OCI-LY3 (cell line): ENCODE data around the gene ZNF280A.

Experiments
- H2AFZ ChIP-seq: fragments of 200-600, 300-600 bp; shearing (Covaris generic); 2 replicates; pipeline ENCODE4 v1.6.0; 2014; ENCODE audit warnings: antibody characterized with exemption, low read depth, low read length
- H3K27ac ChIP-seq: fragments of 200-600, 300-600 bp; sonication (generic); 2 replicates; pipeline ENCODE4 v1.5.1; 2014; ENCODE audit warnings: mild to moderate bottlenecking, low read length, moderate library complexity, mixed read lengths
- H3K27me3 ChIP-seq: fragments of 200-600, 300-600 bp; sonication (generic); 2 replicates; pipeline ENCODE4 v1.6.1; 2014; ENCODE audit warnings: low read depth, low read length, mixed read lengths
- H3K36me3 ChIP-seq: fragments of 200-600, 300-600 bp; sonication (generic); replicated peaks from 2 replicates; pipeline ENCODE3; 2014; ENCODE audit warnings: low read depth, low read length, mixed read lengths
- H3K4me1 ChIP-seq: fragments of 300-600, 200-600 bp; sonication (generic); 2 replicates; pipeline ENCODE4 v1.6.1; 2014; ENCODE audit warnings: low read length, mixed read lengths
- H3K4me2 ChIP-seq: fragments of 200-600, 300-600 bp; sonication (generic); 2 replicates; pipeline ENCODE4 v1.6.1; 2014; ENCODE audit warnings: low read length, mixed read lengths
- H3K4me3 ChIP-seq: fragments of 300-600, 200-600 bp; sonication (generic); 2 replicates; pipeline ENCODE4 v1.5.1; 2014; ENCODE audit warnings: antibody characterized with exemption, mild to moderate bottlenecking, low read length, moderate library complexity
- H3K79me2 ChIP-seq: fragments of 300-600, 200-600 bp; shearing (Covaris generic); 2 replicates; pipeline ENCODE4 v1.6.1; 2014; ENCODE audit warnings: mild to moderate bottlenecking, low read length, mixed read lengths
- H3K9ac ChIP-seq: fragments of 300-600, 200-600 bp; shearing (Covaris generic); 2 replicates; pipeline ENCODE4 v1.6.0; 2014; ENCODE audit warnings: mild to moderate bottlenecking, low read length, moderate library complexity
- H3K9me3 ChIP-seq: fragments of 200-600, 300-600 bp; shearing (Covaris generic); 2 replicates; pipeline ENCODE4 v1.6.1; 2014; ENCODE audit warnings: low read length, mixed read lengths; ENCODE audit not compliant: insufficient read depth
- H4K20me1 ChIP-seq: fragments of 200-600, 300-600 bp; sonication (generic); 2 replicates; pipeline ENCODE4 v1.6.1; 2016; ENCODE audit warnings: low read length, mixed read lengths; ENCODE audit not compliant: insufficient read depth
- EZH2phosphoT487 ChIP-seq: fragments of 200-600 bp; shearing (Covaris generic); IDR thresholded peaks from 2 replicates; pipeline ENCODE4 v1.6.1; 2018; ENCODE audit warnings: antibody characterized with exemption, mixed run types, low read depth
- TF ChIP-seq, protein P1 (sequence below): fragments of 200-600, 300-600 bp; sonication (generic); IDR thresholded peaks from 2 replicates; pipeline ENCODE4 v1.5.1; 2014; ENCODE audit warnings: antibody characterized with exemption, low read length, low read depth

The ZNF280A gene

GRCh38 chr22:22467112-22467511, 53.0 kb downstream of the ZNF280A start:
- Histone ChIP-seq H3K27ac (no peak overlapping the region), H2AFZ (no peak overlapping the region), H4K20me1 (no peaks in the 10 kb centered on the region), H3K9ac (no peak overlapping the region), H3K79me2 (no peaks in the 10 kb centered on the region), H3K9me3 (no peaks in the 10 kb centered on the region), H3K4me3 (no peak overlapping the region), H3K4me2 (no peak overlapping the region), H3K36me3 (no peaks in the 10 kb centered on the region), H3K4me1 (peaks cover 9% of the 10 kb centered on the region; the same call in 1 of the 2 replicates), H3K27me3 (peaks cover 21% of the 10 kb centered on the region)
- TF ChIP-seq, protein P1, sequence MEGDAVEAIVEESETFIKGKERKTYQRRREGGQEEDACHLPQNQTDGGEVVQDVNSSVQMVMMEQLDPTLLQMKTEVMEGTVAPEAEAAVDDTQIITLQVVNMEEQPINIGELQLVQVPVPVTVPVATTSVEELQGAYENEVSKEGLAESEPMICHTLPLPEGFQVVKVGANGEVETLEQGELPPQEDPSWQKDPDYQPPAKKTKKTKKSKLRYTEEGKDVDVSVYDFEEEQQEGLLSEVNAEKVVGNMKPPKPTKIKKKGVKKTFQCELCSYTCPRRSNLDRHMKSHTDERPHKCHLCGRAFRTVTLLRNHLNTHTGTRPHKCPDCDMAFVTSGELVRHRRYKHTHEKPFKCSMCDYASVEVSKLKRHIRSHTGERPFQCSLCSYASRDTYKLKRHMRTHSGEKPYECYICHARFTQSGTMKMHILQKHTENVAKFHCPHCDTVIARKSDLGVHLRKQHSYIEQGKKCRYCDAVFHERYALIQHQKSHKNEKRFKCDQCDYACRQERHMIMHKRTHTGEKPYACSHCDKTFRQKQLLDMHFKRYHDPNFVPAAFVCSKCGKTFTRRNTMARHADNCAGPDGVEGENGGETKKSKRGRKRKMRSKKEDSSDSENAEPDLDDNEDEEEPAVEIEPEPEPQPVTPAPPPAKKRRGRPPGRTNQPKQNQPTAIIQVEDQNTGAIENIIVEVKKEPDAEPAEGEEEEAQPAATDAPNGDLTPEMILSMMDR: no peak
- TF ChIP-seq EZH2phosphoT487: no peak

DNA sequence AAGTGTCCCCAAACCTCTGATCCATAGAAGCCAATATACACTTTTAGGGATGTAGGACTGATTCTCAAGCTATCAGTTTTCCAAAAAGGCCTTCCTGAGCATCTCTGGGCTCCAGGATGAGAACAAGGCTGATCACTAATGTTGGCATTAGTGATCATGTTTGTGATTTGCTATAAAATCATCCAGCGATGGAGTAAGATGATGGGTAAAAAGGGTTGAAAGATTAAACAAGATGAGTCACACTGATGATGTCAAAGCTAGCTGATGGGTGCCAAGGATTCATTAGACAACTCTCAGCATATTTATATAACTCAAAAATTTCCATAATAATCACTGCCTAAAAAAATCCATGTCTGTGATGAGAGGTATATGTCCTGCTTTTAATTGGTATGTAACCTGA, 54.3 kb downstream of the ZNF280A start:
- Histone ChIP-seq H3K27ac (no peak overlapping the region), H3K9ac (no peak overlapping the region), H3K79me2 (no peaks in the 10 kb centered on the region), H4K20me1 (no peaks in the 10 kb centered on the region), H3K4me2 (no peak overlapping the region), H2AFZ (no peak overlapping the region), H3K4me3 (no peak overlapping the region), H3K36me3 (no peaks in the 10 kb centered on the region), H3K4me1 (peaks cover 9% of the 10 kb centered on the region; the same call in 1 of the 2 replicates), H3K27me3 (peaks cover 24% of the 10 kb centered on the region), H3K9me3 (no peaks in the 10 kb centered on the region)
- no peak for TF ChIP-seq EZH2phosphoT487

DNA sequence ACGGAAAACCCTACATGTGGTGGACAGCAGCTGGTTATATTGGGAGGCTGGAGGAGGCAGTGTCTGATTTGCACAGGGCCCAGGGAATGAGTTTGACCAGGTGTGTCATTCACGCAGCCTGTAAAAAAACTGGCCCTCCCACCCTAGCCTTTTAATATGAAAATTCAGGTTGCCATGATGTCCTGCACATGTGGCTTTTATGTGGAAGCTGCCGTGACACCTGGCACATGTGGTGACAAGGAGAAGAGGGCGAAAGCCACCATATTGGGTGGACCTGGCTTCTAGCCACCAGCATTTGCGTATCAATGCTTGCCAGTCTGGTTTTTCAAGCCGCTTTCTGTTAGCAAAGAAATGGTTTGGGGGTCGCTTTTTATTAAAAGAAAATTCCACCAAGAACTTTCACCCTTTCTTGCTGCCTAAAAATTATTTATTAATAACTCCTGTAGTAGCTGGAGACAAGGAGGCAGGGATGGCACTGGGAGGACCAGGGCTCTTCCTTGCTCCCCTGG, 54.9 kb downstream of the ZNF280A start:
- Histone ChIP-seq H3K9me3 (peaks cover 5% of the 10 kb centered on the region; the same call in 1 of the 2 replicates), H3K9ac (no peak overlapping the region), H3K4me2 (no peak overlapping the region), H4K20me1 (no peaks in the 10 kb centered on the region), H3K27me3 (peaks cover 24% of the 10 kb centered on the region), H2AFZ (no peak overlapping the region), H3K4me1 (peaks cover 9% of the 10 kb centered on the region; the same call in 1 of the 2 replicates), H3K27ac (no peak overlapping the region), H3K4me3 (no peak overlapping the region), H3K79me2 (no peaks in the 10 kb centered on the region), H3K36me3 (no peaks in the 10 kb centered on the region)
- no peak for TF ChIP-seq EZH2phosphoT487
- TF ChIP-seq, protein P1: no peak

DNA sequence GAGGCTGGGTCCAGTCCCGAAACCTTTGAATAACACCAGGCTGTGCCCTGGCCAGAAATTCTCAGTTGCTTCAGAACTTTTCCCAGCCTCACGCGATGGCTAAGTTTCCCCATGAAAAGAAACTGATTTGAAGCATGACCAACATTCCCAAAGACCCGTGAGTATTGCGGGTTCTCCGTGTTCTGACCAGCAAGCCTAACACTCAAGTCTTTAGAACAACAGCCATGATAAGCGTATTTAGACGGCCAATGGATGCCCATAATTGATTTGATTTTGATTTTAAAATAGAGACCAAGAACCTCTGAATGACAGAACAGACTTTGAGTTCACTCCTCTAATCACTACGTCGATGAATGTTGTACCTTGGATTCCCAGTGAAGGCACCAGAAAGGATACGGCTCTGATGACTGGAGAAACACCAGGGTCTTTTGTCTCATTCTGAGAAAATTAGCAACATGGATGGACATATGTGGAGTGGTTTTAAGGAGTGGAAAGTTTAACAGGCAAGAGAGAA, 55.5 kb downstream of the ZNF280A start:
- TF ChIP-seq, protein P1: no peak
- no peak for TF ChIP-seq EZH2phosphoT487
- no peak overlapping the region for H3K27ac ChIP-seq
- H3K9ac ChIP-seq: no peak overlapping the region
- H3K36me3 ChIP-seq: no peaks in the 10 kb centered on the region
- peaks cover 10% of the 10 kb centered on the region; the same call in 1 of the 2 replicates for H3K9me3 ChIP-seq
- H3K4me1 ChIP-seq: peaks cover 9% of the 10 kb centered on the region; the same call in 1 of the 2 replicates
- H3K4me2 ChIP-seq: peak overlapping the region; percentile 86
- H2AFZ ChIP-seq: no peak overlapping the region
- H4K20me1 ChIP-seq: no peaks in the 10 kb centered on the region
- no peaks in the 10 kb centered on the region for H3K79me2 ChIP-seq
- no peak overlapping the region for H3K4me3 ChIP-seq
- peaks cover 24% of the 10 kb centered on the region for H3K27me3 ChIP-seq
